Tibial nerve (tissue), 4 donors: ENCODE results near the gene EIF2A.

Experiments
- CTCF ChIP-seq, 5 experiments: fragments of 200-600 bp in 3 of 5; fragments of 450-650 bp in 2 of 5; sonication (generic) in 3 of 5; IDR thresholded peaks; one replicate each; pipeline ENCODE4 v1.5.1; 2016 to 2019; ENCODE audit warnings: antibody characterized with exemption in 5 of 5, mild to moderate bottlenecking in 3 of 5, moderate library complexity in 2 of 5
- EP300 ChIP-seq, 2 donors: sonication (generic); formaldehyde crosslinking; IDR thresholded peaks; one replicate each; pipeline ENCODE4 v1.6.1; 2017; ENCODE audit warnings: antibody characterized with exemption in 2 of 2, mild to moderate bottlenecking in 1 of 2
- POLR2A ChIP-seq, 2 donors: fragments of 450-650 bp; IDR thresholded peaks; one replicate each; pipeline ENCODE4 v1.6.1; 2017; ENCODE audit warnings: antibody characterized with exemption in 2 of 2, mild to moderate bottlenecking in 2 of 2, moderate library complexity in 2 of 2

GRCh38 chr3:150635526-150635925 is 88.9 kb downstream of the EIF2A start:
- TF ChIP-seq POLR2A (IDR thresholded peaks at IDR 0.05): no peak
- no peak for TF ChIP-seq CTCF (IDR thresholded peaks at IDR 0.05)
- TF ChIP-seq EP300 (IDR thresholded peaks at IDR 0.05): no peak
